GM19372 (cell line): ENCODE results near the gene PRKRIP1.

Experiments used
- ATAC-seq: cut with Tn5 transposase; IDR thresholded peaks from one replicate; pipeline ENCODE4 v1.9.1; 2021; ENCODE audit warnings: mild to moderate bottlenecking, low read depth, moderate library complexity; ENCODE audit not compliant: unreplicated experiment

PRKRIP1 gene

DNA sequence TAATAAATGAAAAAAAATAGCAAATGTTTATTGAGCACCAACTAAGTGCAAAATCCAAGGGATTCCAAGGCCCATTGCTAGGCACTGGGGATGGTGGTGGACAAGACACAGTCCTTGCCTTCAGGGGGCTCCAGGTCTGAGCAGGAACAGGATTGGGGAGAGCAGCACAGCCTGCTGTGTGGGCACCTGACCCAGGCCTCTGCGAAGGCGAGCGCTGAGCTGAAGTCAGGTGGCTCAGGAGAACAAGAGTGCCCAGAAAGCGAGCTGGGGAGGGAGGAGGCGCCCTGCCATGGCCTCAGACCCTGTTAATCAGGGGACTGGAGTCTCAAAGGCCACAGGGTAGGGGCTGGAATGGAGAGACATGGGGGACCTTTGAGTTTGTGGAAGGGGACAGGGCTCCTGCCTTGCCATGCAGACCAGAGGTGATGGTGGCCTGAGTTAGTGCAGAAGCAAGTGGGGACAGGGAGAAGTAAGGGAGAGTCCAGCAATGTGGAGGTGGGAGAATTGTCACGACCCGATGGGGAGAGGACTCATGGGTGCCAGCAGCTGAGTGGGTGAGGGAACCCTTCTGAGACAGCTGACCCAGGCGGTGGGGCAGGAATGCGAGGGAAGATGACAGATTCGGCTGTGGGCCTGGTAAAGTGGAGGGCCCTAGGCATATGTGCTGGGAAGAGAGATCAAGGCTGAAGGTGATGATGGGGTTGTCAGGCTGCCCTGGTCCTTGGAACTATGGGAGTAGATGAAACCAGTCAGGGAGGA, 33.2 kb downstream of the PRKRIP1 start:
- ATAC-seq = no peak

DNA sequence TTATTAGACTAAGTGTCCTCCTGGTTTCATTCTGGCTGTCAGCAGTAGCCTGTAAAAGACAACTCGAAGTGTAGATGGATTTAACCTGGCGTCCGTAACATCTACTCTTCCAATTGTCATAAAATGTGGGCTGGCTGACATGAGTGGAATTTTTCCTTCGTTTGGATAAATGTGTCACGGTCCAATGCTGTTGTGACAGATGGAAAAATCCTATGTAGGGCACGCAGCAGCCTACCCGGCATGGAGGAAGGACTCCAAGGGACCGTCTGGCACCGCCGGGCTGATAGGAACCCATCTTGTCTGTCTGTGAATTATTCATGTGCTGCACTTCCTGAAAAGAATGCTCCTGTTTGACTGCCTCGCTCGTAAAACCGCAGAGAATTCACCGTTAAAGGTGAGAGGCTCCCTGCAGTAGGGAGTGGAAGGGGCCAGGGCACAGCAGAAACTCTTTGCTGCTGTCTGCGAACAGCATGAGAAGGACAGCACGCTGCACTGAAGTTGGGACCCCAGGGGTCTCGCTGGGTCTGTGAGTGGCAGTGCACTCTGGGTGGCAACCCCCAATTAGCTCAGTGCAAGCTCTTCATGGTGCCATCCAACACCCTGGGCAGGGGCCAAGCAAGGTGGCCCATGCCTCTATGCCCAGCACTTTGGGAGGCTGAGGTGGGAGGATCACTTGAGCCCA, 35.6 kb downstream of the PRKRIP1 start:
- ATAC-seq = no peak

GRCh38 chr7:102432442-102433218, 36.5 kb downstream of the PRKRIP1 start:
- ATAC-seq = peak; percentile 21

- ATAC-seq = peak; percentile 68
Measured at GRCh38 chr7:102433219-102434038, 37.3 kb downstream of the PRKRIP1 start, which contains the start of gene ORAI2. Gene ORAI2, plus strand, starts transcription at chr7:102433575. Its CDS starts 5,382 bp downstream, at chr7:102438957.

- peak; percentile 18 for ATAC-seq
Measured at GRCh38 chr7:102434039-102434486, 37.9 kb downstream of the PRKRIP1 start.

DNA sequence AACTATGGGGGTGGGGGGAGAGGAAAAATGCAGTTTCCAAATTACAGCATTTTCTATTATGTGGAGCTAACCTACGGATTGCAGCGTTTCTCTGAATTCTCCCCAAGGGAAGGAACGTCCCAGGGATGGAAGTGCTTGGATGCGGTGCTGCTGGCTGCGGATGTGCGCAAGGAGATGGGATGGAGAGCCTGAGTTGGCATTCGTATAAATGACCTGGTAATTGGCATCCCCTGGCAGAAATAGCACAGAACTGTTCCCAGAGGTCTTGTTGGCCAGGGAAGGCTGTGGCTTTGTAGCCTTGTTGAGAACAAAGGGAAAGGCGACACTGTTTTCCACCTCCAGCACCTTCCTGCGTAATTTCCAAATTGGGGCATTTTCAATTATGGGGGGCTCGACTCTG, 40.0 kb downstream of the PRKRIP1 start:
- no peak for ATAC-seq

- ATAC-seq = no peak
Measured at GRCh38 chr7:102439963-102440795, 44.0 kb downstream of the PRKRIP1 start.

DNA sequence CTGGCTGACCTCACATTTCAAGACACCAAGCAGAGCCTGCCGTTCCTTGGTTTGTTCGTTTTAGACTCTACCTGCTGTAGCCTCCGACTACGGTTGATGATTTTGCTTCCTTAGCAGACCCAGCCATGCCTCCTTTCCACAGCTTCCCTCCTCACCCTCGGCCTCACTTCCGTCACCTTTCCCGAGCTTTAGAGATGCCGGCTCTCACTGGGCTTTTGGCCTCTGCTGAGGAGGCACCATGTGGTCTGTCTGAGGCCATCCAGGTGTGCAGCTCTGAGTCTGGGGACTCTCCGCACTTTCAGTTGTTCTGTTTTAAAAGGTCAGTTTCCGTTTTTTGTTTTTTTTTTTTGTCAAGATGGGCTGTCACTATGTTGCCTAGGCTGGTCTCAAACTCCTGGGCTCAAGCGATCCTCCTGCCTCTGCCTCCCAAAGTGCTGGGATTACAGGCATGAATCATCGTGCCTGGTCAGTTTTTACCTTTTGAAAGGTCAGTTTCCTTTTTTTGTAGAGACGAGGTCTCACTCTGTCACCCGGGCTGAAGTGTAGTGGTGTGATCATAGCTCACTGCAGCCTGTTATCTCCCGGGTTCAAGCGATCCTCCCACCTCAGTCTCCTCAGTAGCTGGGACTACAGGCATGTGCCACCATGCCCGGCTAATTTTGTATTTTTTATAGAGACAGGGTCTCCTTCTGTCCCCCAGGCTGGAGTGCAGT, 49.0 kb downstream of the PRKRIP1 start:
- ATAC-seq = peak; percentile 32

DNA sequence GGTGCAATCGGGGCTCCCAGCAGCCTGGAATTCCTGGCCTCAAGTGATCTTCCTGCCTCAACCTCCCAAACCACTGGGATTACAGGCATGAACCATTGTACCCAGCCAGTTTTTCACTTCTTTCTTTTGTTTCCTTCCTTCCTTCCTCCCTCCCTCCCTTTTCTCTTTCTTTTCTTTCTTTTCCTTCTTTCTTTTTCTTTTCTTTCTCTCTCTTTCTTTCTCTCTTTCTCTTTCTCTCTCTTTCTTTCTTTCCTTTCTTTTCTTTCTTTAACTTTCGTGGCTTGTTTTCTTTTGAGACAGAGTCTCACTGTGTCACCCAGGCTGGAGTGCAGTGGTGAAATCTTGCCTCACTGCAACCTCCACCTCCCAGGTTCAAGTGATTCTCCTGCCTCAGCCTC, 49.5 kb downstream of the PRKRIP1 start:
- no peak for ATAC-seq

GRCh38 chr7:102446387-102447156, 50.4 kb downstream of the PRKRIP1 start:
- ATAC-seq = no peak

DNA sequence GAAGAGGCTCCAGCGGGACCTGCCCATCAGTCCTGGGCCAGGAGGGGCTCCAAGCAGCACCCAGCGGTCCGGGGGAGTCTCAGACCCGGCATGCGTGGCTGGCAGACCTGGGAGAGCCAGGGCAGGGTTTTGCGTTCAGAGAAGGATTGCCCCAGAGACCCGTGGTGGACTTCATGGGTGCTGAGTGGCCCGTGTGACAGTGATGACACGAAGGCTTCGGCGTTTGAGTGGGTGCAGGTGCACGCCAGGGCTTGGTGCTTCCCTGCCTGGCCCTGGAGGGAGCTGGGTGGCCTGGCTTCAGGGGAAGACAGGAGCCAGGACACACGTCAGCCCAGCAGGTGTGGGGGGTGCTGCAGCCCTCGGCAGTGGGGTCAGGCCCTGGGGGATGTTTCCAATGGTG, 51.1 kb downstream of the PRKRIP1 start:
- ATAC-seq = no peak

- no peak for ATAC-seq
Measured at GRCh38 chr7:102449136-102449535, 53.0 kb downstream of the PRKRIP1 start.

DNA sequence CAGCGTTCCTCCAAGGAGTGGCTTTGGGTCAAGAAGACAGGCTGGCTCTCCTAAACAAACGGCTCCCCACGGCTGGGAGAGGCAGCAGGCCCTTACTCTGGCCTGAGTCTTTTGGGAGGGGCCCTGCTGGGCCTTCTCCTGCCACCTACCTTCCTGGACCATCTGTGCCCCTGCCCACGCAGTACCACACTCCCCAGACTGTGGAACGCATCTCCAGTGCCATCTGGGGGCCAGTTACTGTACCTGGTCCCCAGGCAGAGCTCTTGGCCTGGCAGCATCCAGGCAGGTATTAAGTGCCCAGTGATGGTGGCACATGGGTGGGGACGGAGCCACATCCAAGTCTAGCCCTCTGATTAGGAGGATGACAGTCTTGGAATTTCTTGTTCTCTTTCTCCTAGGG, 54.1 kb downstream of the PRKRIP1 start:
- ATAC-seq = no peak

GRCh38 chr7:102451371-102452054, 55.4 kb downstream of the PRKRIP1 start:
- no peak for ATAC-seq

DNA sequence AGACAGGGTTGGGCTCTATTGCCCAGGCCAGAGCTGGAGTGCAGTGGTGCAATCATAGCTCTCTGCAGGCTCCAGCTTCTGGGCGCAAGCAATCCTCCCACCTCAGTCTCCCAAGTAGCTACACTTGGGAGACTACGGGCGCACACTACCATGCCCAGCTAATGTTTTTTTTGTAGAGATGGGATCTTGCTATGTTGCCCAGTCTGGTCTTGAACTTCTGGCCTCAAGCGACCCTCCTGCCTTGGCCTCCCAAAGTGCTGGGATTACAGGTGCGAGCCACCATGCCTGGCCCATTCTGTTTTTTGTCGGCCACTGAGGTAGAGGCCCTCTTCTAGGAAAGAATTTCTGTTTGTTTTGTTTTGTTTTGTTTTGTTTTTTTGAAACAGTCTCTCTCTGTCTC, 56.3 kb downstream of the PRKRIP1 start:
- ATAC-seq = no peak

DNA sequence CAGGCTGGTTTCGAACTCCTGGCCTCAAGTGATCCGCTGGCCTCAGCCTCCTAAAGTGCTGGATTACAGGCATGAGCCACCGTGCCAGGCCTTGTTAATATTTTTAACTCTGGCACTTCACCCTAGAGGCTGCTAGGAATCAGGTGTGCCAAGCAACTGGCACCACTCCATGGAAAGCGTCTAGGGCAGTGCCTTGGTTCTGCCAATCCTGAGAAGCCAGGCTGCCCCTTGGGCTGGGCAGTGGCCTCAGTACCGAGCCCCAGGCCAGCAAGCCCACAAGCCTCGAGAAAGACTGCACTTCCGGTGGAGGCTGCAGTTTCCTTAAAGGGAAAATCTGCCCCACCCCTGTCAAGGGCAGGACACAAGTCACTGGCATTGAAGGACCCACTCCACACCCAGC, 57.2 kb downstream of the PRKRIP1 start:
- no peak for ATAC-seq

DNA sequence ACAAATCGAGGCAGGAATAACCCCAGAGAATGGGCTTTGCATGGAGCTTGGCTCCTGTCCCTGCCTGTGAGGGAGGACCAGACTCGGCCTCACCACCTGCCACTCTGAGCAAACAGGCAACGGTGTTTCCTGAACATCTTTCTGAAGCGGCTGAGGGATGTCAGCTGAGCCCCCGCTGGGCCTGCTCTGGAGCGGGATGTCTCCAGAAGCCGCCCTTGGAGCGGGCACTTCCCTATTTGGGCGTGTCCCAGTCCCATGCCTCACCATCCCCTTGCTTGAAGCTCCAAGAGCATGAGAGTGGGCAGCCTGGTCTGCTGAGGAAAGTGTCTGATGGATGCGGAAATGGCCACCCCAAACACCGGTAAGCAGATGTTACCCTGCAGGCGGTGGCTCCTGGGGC, 58.3 kb downstream of the PRKRIP1 start:
- no peak for ATAC-seq
